ENCODE data around the gene ATP1A2.
A peak's percentile ranks its signal among the peaks of the same experiment; 100 is the strongest.
"Not testable (repeated sequence)": the region's sequence is repeated elsewhere in the genome, so short reads cannot be mapped to it uniquely, and the experiment has no call there.

Gene ATP1A2

GRCh38 chr1:160101037-160101716, 14.4 kb upstream of the ATP1A2 start:
- peak; percentile 94 for DNase-seq (ENCODE audit: low spot score)

DNA sequence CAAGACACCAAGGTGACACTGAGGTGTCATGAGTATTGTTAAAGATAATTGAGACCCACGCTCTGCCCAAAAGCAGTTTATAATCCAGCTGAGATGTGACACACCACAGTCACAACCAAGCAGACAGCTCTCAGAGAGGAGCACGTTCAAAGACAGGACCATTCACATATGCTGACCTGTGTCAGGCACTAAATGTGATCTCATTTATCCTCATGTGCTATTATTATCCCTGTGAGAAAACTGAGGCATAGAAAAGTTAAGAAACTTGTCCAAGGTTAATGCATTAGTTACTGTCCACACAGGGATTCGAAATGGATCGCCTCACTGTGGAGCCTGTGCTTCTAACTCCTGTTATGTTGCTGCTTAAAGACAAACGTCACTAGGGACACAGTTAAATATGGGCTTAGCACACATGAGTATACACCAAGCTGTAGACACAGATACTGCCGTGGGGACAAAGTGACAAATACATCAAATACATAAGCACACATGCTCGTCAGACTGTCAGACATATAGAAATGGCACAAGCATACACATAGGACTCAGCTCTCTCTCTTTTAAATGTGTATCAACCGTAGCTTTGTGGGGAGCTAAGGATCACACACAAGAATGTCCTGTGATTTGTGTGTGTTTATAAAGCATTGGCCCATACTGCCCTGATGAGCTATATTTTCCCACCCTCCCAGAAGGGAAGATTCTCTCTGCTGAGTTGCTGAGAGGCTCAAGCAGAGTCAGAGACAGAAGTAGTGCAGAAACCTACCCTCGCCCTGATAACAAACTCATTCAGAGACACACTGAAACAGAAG, 13.6 kb upstream of the ATP1A2 start:
- DNase-seq (ENCODE audit: low spot score) = no peak

DNA sequence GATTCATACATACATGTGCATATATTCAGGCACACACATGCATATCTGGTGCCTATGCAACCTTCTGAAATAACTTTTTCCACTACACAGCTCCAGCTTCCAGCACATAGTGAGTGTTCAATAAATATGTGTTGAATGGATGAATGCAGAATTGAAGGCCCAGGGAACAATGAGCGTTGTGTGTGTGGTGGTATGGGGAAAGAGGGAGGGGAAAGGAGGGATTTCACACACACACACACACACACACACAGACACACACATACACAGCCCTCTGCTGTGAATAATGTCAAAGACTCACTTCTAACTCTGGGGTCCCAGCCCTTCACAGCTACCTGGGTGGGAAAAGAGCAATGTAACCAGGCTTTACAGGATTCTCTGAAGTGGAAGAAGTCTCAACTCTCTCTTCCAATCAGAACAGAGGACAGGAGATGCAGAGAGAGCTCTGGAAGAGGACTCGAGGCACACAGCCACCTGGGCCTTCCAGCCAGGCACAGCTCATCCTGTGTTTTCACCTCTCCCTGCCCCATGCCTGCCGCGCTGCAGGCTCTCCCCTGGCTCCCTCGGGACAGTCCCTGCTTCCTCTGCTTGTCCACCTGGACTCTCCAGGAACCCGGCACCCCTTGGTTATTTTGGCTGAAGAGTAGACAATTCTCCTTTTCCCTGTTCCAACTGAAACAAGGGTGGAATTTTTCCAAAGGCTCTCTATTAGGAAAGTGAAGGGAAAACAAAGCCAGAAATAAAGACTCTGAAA, 11.7 kb upstream of the ATP1A2 start:
- DNase-seq (ENCODE audit: low spot score) = no peak

GRCh38 chr1:160104486-160104885, 11.1 kb upstream of the ATP1A2 start:
- no peak for DNase-seq (ENCODE audit: low spot score)

GRCh38 chr1:160105155-160105554, 10.4 kb upstream of the ATP1A2 start:
- no peak for DNase-seq (ENCODE audit: low spot score)

GRCh38 chr1:160107512-160107911, 8.0 kb upstream of the ATP1A2 start:
- DNase-seq (ENCODE audit: low spot score) = no peak

GRCh38 chr1:160108888-160109662, 6.5 kb upstream of the ATP1A2 start:
- peak; percentile 74 for DNase-seq (ENCODE audit: low spot score)

DNA sequence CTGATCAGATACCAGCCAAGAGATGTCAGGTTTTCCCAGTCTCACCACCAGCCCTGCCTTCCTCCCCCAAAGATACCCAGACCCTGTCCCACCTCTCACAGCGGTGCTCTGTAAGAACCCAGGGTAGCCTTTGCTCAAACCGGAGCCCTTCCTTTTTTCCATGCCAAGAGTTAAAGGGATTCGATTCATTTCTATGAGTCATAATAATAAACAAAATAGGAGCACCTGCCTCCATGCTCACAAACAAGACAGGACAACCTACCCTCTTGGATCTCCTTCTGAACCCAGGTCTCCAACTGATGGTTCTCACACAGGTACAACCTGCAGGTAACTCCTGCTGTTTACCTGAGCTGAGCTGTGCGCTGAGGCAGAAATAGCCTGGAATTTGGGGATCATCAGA, 5.9 kb upstream of the ATP1A2 start:
- DNase-seq (ENCODE audit: low spot score) = no peak

- not testable (repeated sequence) for DNase-seq (ENCODE audit: low spot score)
These were observed 4.1 kb upstream of the ATP1A2 start for GRCh38 chr1:160111462-160111861.

GRCh38 chr1:160112357-160112756, 3.2 kb upstream of the ATP1A2 start:
- no peak for DNase-seq (ENCODE audit: low spot score)

DNA sequence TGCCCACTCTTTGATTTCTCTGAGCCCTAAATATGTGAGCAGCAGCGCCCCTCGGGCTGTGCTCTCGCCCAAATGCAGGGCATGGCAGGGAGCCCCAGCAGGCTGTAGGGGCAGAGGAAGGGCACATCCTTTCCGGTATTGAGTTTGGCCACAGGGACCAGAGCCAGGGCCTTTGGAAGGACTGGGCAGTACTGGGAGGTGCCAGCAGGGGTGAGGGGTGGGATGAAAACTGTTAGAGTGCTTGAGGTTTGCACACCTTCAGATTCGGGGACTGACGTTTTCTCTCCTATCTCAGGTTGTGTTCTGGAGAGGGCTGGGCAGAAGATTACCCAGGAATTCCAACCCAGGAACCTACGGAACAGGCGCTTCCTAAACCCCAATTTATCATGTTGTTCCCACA, 2.2 kb upstream of the ATP1A2 start:
- DNase-seq (ENCODE audit: low spot score) = no peak

DNA sequence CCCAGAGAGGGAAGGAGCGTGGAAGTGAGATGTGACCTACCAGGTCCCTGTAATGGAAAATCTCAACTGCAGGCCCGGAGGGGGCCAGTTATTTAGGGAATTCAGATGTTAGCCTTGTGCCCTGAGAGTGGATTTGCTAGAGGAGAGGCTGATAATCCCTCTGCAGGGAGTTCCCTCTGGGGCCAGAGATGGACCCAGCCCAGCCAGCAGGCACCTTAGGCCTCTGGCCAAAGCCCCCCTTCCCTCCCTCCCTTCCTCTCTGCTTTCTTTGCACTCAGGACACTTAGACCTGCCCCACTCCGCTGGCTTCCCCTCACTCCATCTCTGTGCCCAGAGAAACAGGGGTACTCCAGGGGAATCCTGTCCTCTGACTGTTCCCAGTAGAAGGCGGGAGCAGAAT, 1.5 kb upstream of the ATP1A2 start:
- no peak for DNase-seq (ENCODE audit: low spot score)

- DNase-seq (ENCODE audit: low spot score) = no peak
These were observed 956 bp downstream of the ATP1A2 start for GRCh38 chr1:160116283-160117147.

DNA sequence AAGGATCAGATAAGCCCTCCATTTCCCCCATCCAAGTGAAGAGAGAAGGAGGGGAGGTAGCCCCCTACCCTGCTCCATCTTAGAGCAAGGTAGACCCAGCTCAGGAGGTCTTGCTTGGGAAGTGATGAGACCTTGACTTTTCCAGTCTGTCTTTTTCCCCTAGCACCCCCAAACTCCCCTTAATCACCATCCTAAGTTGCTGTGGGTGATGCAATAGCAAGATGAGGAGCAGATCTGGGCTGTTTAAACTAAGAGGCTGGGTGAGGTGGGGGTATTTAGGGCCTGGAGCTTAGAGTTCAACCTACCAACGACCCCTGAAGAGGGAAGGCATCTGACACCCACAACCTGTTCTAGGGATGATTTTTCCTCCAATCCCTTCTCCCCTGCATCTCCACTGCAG, 1.7 kb downstream of the ATP1A2 start:
- no peak for DNase-seq (ENCODE audit: low spot score)

- DNase-seq (ENCODE audit: low spot score) = peak; percentile 56
These were observed 2.2 kb downstream of the ATP1A2 start for GRCh38 chr1:160117709-160118183.

DNA sequence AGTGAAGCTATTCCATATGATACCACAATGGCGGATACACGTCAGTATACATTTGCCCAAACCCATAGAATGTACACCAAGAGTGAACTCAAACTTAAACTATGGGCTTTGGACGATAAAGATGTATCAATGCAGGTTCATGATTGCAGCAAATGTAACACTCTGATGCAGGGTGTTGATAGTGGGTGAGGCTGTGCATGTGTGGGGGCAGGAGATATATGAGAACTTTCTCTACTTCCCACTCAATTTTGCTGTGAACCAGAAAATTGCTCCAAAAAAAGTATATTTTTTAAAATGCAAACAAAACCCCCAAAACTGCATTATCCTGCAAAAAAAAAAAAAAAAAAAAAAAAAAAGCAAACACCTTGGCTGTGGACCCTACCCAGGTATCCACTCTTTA, 3.4 kb downstream of the ATP1A2 start:
- no peak for DNase-seq (ENCODE audit: low spot score)

DNA sequence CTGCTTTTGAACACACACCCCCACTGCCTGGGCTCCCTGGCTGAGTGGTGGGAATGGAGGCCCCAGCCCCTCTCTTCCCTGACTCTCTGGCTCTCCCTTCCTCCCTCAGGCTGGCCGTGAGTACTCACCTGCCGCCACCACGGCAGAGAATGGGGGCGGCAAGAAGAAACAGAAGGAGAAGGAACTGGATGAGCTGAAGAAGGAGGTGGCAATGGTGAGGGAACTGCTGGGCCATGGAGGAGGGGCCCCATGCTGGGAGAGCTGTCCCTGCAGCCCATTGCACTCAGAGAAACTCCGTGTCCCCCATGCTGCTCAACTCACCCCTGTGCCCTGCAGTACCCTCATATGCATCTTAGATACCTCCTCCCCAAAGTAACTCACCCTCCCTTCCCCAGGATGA, 5.2 kb downstream of the ATP1A2 start:
- no peak for DNase-seq (ENCODE audit: low spot score)

- no peak for DNase-seq (ENCODE audit: low spot score)
These were observed 5.8 kb downstream of the ATP1A2 start for GRCh38 chr1:160121388-160121787.

- no peak for DNase-seq (ENCODE audit: low spot score)
These were observed 7.5 kb downstream of the ATP1A2 start for GRCh38 chr1:160122978-160123495.

DNA sequence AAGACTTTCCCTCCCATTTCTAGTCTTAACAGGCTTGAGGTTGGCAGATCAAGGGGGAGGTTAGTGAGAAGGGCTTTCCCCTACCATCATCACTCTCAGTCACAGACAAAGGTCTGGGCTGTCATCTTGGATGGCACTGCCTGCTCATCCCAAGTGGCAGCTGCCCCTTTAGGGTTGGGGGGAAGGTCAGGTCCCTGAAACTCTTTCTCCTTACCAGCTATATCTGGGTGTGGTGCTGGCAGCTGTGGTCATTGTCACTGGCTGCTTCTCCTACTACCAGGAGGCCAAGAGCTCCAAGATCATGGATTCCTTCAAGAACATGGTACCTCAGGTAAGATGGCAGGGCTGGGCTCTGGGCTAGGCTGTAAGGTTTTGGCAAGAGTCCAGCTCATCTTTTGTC, 8.2 kb downstream of the ATP1A2 start:
- no peak for DNase-seq (ENCODE audit: low spot score)
